ENCODE measurements around the gene MACROD2. TPM values are rescaled to one million over a fixed set of nuclear protein-coding genes. Genes with fewer than 3 reads are reported as not detected.

The MACROD2 gene
- total RNA-seq, 4 donors from 2014 or later, result 10.0 to 24.0 (median 17.0) TPM

DNA sequence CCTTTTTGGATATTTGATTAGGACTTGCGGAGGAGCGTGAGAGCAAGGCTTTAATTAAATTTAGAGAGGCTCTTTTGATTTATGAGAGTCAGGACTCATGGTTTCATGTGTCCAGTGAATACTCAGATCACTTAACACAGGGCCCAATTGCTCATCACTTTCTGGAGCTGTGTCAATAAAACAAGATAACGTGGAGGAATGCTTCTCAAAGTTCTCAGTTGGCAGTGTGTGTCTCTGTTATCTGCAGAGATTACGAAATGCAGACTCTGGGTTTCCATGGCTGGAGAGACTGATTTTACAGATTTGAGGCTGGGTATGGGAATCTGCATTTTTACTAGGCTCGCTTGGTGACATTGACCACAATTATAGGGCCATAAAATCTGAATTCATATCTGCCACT is 677.8 kb downstream of the MACROD2 start:
- no peak overlapping the region for H3K4me3 ChIP-seq (ENCODE audit: low read depth, poor library complexity, severe bottlenecking)
- DNase-seq (ENCODE audit: low spot score in 2 of 2), result no peak
- TF ChIP-seq CTCF (IDR thresholded peaks at IDR 0.05) (no peak), POLR2A (IDR thresholded peaks at IDR 0.05) (no peak)
- intact Hi-C loops (cut with DNase I; ENCODE audit: low total_unique reads), result no loop called here
- 80 to 86% methylated on average over 5 of the region's 5 CpGs for WGBS, 2 donors

DNA sequence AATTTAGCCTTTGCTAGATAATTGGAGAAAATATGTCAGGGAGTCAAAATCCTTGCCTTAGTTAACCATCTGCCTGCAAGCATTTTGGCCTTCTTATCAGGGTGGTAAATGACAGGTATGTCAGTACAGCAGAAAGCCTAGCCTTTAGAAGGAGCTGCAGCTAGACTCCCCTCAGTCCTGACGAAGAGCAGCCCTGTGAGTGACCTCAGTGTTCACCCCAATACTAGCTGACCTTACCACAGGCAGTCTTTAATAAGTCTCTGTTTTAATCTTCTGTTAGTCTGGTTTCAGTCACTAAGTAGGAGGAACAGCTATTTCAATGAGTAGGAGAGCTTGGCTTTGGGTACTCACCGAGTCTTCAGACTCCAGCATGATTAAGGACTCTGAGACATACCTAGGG is 682.1 kb downstream of the MACROD2 start:
- TF ChIP-seq POLR2A (IDR thresholded peaks at IDR 0.05), result no peak
- TF ChIP-seq CTCF (IDR thresholded peaks at IDR 0.05), result no peak
- intact Hi-C loops (cut with DNase I; ENCODE audit: low total_unique reads), result no loop called here
- H3K4me3 ChIP-seq (ENCODE audit: low read depth, poor library complexity, severe bottlenecking), result no peak overlapping the region
- DNase-seq (ENCODE audit: low spot score in 2 of 2), result no peak
- whole genome bisulfite sequencing, 2 donors, result 87 to 88% methylated on average over 2 of the region's 2 CpGs

DNA sequence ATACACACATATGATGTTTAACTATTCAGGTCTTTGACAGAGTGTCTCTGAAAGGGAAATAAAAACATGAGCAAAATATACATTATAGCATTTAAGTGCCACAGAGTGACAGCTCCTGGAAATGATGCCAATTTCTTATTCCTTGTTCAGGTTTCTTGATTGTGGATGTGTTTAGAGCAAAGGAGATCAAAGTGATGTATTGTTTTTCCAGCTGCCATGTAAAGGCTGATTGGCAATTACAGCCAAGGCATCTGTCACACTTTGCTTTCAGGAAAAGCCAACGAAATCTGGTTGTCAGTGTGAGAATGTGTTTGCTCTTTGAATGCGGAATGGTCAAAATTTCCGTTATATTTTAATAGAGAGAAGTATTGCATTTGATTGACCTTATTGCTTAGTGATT is 689.9 kb downstream of the MACROD2 start:
- no peak overlapping the region for H3K4me3 ChIP-seq (ENCODE audit: low read depth, poor library complexity, severe bottlenecking)
- TF ChIP-seq POLR2A (IDR thresholded peaks at IDR 0.05) (no peak), CTCF (IDR thresholded peaks at IDR 0.05) (no peak)
- DNase-seq (ENCODE audit: low spot score in 2 of 2), result no peak
- intact Hi-C loops (cut with DNase I; ENCODE audit: low total_unique reads), result no loop called here
- WGBS, 2 donors, result 81 to 87% methylated on average over 3 of the region's 3 CpGs

- intact Hi-C loops (cut with DNase I; ENCODE audit: low total_unique reads), result no loop called here
- no peak overlapping the region for H3K4me3 ChIP-seq (ENCODE audit: low read depth, poor library complexity, severe bottlenecking)
- 59 to 76% methylated on average over 2 of the region's 2 CpGs for WGBS, 2 donors
- TF ChIP-seq POLR2A (IDR thresholded peaks at IDR 0.05) (no peak), CTCF (IDR thresholded peaks at IDR 0.05) (no peak)
- DNase-seq (ENCODE audit: low spot score in 2 of 2), result no peak
Observed at GRCh38 chr20:14687313-14687712, 692.0 kb downstream of the MACROD2 start.

DNA sequence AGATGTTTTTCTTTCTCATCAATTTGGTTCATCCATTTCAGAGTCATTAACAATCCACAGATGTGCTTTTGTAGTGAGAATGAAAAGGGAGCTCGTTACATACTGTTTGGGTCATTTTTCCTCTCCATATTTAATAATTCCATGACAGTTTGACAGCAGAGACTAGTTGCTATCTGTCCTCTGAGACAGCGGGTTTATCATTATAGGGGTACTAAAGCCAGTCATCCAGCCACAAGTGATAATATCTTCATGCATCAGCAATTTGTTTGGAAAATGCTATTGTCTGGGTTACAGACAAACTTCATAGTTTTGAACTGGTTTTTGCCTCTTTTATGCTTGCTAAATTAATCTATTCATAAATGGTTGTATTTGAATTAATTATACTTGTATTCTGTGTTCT is 692.7 kb downstream of the MACROD2 start:
- H3K4me3 ChIP-seq (ENCODE audit: low read depth, poor library complexity, severe bottlenecking), result no peak overlapping the region
- TF ChIP-seq CTCF (IDR thresholded peaks at IDR 0.05) (no peak), POLR2A (IDR thresholded peaks at IDR 0.05) (no peak)
- intact Hi-C loops (cut with DNase I; ENCODE audit: low total_unique reads), result no loop called here
- 84 to 88% methylated on average over 2 of the region's 2 CpGs for WGBS, 2 donors
- DNase-seq (ENCODE audit: low spot score in 2 of 2), result no peak

DNA sequence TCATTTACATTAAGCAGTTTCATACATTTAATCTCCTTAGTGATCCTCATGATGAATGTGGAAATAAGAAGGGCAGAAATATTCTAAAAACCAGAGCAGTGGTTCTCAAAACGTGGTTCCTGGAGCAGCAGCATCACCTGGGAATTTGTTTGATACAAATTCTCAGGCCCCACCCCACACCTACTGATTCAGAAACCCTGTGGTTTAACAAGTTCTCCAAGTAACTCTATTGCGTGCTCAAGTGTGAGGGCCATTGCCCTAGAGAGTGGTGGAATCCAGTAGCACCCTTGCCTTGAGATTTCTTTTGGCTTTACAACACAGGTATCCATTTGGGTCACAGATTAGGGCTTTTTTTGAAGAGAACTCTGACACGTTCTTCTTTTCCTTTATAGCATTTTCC is 696.7 kb downstream of the MACROD2 start:
- intact Hi-C loops (cut with DNase I; ENCODE audit: low total_unique reads), result no loop called here
- no peak for DNase-seq (ENCODE audit: low spot score in 2 of 2)
- TF ChIP-seq CTCF (IDR thresholded peaks at IDR 0.05) (no peak), POLR2A (IDR thresholded peaks at IDR 0.05) (no peak)
- WGBS, 2 donors, result 74 to 83% methylated on average over 3 of the region's 3 CpGs
- no peak overlapping the region for H3K4me3 ChIP-seq (ENCODE audit: low read depth, poor library complexity, severe bottlenecking)
